RKO (cell line): ENCODE data around the gene KLC1.

Experiments
- DNase-seq: peaks from one replicate; pipeline ENCODE4 v3.0.0-alpha.2; 2016; ENCODE audit warnings: low spot score

The KLC1 gene

DNA sequence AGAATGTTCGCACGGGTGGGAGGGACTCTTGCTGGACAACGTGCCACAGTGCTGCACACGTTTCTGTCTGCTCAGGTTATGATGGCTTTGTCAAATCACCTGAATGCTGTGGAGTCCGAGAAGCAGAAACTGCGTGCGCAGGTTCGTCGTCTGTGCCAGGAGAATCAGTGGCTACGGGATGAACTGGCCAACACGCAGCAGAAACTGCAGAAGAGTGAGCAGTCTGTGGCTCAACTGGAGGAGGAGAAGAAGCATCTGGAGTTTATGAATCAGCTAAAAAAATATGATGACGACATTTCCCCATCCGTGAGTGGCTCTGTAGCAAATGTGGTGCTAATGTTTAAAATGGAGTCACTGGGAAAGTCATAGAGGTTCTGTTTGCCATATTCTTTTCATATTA lies 28.5 kb downstream of the KLC1 start:
- no peak for DNase-seq

- no peak for DNase-seq
Measured at GRCh38 chr14:103659631-103660030, 30.6 kb downstream of the KLC1 start.

- no peak for DNase-seq
Measured at GRCh38 chr14:103662029-103662428, 33.0 kb downstream of the KLC1 start.

DNA sequence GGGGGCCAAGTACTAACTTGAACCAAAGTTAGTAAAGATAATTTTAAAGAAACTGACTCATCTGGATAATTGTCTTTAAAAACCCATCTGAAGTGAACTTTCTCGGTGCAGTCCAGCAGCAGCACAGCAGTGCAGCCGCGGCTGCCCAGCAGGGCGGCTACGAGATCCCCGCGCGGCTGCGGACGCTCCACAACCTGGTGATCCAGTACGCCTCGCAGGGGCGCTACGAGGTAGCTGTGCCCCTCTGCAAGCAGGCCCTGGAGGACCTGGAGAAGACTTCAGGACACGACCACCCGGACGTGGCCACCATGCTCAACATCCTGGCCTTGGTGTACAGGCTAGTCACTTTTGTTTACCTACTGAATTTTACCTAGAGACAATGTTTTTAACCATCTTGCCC lies 33.6 kb downstream of the KLC1 start:
- DNase-seq = no peak

GRCh38 chr14:103663506-103663905 lies 34.5 kb downstream of the KLC1 start:
- no peak for DNase-seq

- DNase-seq = no peak
Measured at GRCh38 chr14:103667671-103668070, 38.7 kb downstream of the KLC1 start.

GRCh38 chr14:103668117-103668516 lies 39.1 kb downstream of the KLC1 start:
- DNase-seq = no peak

GRCh38 chr14:103669370-103669769 lies 40.4 kb downstream of the KLC1 start:
- no peak for DNase-seq

DNA sequence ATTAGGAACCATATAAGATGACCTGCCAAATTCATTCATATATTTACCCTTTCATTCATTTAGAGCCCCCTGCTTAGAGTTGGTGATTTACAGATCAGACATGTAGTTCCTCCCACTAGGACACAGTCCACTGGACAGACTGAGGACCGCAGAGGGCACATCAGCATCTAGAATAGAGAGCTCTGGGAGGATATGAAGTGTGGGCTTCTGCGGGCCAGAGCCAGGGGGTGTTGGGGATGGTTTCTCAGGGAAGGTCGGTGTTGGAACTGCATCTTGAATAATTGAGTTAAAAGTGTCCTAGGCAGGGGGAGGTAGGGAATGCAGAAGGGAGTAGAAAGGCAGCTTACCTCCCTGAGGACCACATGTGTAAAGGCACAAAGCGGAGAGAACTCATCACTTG lies 42.9 kb downstream of the KLC1 start:
- no peak for DNase-seq

- no peak for DNase-seq
Measured at GRCh38 chr14:103675957-103676356, 46.9 kb downstream of the KLC1 start.

DNA sequence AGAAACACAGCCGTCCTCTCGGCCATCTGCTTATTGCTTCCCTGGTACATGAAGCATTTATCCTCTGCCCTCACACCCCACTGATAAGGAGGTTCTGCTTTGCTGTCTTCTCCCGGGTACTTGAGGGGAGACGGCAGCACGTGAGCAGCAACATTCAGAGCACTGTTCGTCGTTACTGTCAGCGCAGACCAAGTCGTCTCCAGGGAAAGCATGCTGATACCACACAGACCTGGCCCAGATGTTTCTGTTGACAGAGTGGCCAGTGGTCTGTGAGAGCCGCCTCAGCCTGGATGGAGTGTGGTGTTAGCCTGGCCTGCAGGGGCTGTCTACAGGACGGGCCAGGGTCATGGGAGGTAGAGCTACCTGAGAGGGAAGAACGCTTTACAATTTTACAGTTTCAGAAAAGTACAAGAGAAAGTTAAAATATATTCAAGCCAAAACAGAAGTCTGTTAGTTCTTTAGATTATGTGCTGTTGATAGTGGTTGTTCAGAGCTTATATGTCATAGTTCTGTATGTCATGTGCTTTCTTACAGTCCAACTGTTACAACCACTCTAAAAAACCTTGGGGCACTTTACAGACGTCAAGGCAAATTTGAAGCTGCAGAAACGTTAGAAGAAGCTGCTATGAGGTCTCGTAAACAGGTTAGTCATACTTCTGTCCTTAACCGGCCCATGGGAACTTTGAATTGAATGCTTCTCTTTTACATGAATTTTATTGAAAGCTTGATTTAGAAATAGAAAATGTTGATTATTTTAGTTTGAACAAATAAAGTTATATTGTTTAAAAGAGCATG lies 48.1 kb downstream of the KLC1 start:
- no peak for DNase-seq

DNA sequence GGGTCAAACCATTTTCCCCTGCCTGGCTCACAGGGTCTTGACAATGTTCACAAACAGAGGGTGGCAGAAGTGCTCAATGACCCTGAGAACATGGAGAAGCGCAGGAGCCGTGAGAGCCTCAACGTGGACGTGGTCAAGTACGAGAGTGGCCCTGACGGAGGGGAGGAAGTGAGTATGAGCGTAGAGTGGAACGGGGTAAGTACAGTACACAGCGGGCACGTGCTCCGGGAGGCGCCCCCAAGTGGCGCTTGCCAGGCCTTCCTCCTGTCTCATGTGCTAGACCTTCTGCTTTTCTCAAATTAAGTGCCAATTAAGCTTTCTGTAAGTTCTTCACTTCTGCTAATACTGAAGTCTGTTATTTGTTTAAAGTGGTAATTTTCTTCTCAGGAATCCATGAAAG lies 50.3 kb downstream of the KLC1 start:
- DNase-seq = peak; percentile 26

- DNase-seq = no peak
Measured at GRCh38 chr14:103680491-103681231, 51.6 kb downstream of the KLC1 start.

DNA sequence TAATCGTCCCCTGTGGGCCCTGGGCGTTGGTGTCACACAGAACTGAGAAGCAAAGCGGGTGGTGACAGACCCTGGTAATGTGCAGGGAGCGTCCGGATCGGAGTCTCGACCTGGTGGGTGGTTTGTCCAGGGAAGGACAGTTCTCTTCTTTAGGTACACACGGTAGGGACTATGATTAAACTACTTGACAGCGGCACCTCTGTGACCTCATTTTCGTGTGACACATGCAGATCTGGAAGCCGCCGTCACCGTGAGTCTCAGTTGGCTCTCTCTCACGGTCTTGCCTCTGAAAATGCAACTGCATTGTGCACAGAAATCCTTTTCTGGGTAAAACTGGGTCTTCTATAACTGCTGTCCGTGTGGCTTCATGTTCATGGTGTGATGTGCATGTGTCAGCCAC lies 54.1 kb downstream of the KLC1 start:
- no peak for DNase-seq

DNA sequence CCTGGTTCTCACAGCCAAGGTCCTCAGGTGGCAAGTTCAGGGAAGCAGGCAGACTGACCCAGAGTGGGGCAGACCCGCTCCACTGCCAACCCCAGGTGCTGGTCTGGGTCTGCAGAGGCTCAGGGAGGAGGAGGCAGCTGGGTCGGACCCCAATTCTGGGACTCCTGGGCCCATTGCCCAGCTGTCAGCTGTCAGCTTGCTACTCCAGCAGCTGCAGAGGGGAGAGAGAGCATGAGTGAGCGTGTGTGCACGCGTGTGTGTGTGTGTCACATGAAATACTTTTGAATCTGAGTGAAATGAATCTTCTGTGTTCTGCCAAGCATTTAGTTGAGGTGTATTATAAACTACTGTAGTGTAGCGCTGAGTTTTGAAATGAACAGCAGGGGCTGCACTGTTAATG lies 55.5 kb downstream of the KLC1 start:
- DNase-seq = no peak

GRCh38 chr14:103684871-103685270 lies 55.9 kb downstream of the KLC1 start:
- no peak for DNase-seq

- DNase-seq = no peak
Measured at GRCh38 chr14:103685276-103686211, 56.5 kb downstream of the KLC1 start.

- no peak for DNase-seq
Measured at GRCh38 chr14:103686831-103687485, 57.9 kb downstream of the KLC1 start.

DNA sequence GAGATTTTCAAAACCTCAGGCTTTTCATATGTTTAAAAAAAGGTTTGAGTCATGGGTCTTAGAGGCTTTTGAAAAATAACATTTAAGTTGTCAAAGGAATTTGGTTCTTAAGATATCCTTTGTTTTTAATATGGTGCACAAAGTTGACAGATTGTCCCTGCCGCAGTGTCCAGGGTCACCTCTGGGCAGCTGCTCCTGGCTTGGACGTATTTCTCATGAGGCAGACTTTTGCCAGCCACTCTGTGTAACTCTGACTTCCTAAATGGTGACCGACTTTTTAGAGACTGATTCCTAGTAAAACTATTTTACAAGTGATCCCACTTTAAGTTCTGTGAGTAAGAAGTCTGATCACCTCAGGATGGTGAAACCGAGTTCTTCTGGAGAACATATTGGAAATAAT lies 58.7 kb downstream of the KLC1 start:
- DNase-seq = no peak

DNA sequence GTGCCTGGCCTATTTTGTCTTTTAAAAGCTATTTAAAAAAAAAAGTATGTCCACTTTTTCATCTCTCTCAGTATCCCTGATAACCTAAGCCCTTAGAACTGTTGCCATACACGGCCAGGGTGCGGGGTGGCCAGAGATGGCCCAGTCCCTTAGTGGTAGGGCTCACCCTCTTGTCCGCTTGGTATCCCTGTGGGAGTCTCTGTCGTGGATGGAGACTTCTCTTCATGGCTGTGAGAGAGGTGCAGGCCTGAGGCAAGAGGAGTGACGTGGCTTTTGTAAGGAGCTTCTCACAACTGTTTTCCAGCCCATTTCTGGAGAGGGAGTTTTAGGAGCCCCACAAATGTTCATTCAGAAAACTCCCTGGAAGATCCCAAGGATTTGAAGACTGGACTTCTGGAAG lies 59.4 kb downstream of the KLC1 start:
- no peak for DNase-seq

GRCh38 chr14:103688906-103689902 lies 60.2 kb downstream of the KLC1 start:
- DNase-seq = no peak
